Trophoblast cell (in vitro differentiated cells and primary cell): ENCODE data around the gene NDC1.

Experiments used
- DNase-seq, 2 donors: peaks; one replicate each; pipeline ENCODE4 v3.0.0-alpha.2; 2016
- H2AFZ ChIP-seq: 2 replicates; pipeline ENCODE4 v1.6.1; 2013; ENCODE audit warnings: low read length, moderate library complexity, mild to moderate bottlenecking; ENCODE audit not compliant: insufficient read depth, poor library complexity
- H2AK5ac ChIP-seq: 2 replicates; pipeline ENCODE4 v1.6.1; 2013; ENCODE audit warnings: mild to moderate bottlenecking, low read length
- H2BK120ac ChIP-seq: 2 replicates; pipeline ENCODE4 v1.6.1; 2013; ENCODE audit warnings: low read length, mild to moderate bottlenecking, moderate library complexity; ENCODE audit not compliant: insufficient read depth, poor library complexity
- H2BK12ac ChIP-seq: 2 replicates; pipeline ENCODE4 v1.6.1; 2013; ENCODE audit warnings: mild to moderate bottlenecking, low read length, moderate library complexity
- H2BK5ac ChIP-seq: 2 replicates; pipeline ENCODE4 v1.6.1; 2013; ENCODE audit warnings: low read length, low read depth, moderate library complexity, mild to moderate bottlenecking; ENCODE audit not compliant: poor library complexity
- H3K14ac ChIP-seq: 2 replicates; pipeline ENCODE4 v1.6.1; 2013; ENCODE audit warnings: mild to moderate bottlenecking, low read length
- H3K18ac ChIP-seq: 2 replicates; pipeline ENCODE4 v1.6.1; 2013; ENCODE audit warnings: mild to moderate bottlenecking, low read length
- H3K23ac ChIP-seq: 2 replicates; pipeline ENCODE4 v1.6.1; 2013; ENCODE audit warnings: low read length
- H3K27ac ChIP-seq: 2 replicates; pipeline ENCODE4 v1.5.1; 2013; ENCODE audit warnings: low read depth, mild to moderate bottlenecking, inconsistent platforms, low read length, moderate library complexity
- H3K27me3 ChIP-seq: 2 replicates; pipeline ENCODE4 v1.6.1; 2013; ENCODE audit warnings: inconsistent platforms, mild to moderate bottlenecking, low read length, moderate library complexity; ENCODE audit not compliant: insufficient read depth
- H3K36me3 ChIP-seq, 2 experiments: 1 replicate in 1 of 2; 2 replicates in 1 of 2; pipeline ENCODE4 v1.6.1; 2013; ENCODE audit warnings: low read length in 2 of 2, mild to moderate bottlenecking in 2 of 2, moderate library complexity in 1 of 2; ENCODE audit not compliant: insufficient read depth in 2 of 2, control insufficient read depth in 1 of 2
- H3K4ac ChIP-seq: 2 replicates; pipeline ENCODE4 v1.6.1; 2013; ENCODE audit warnings: low read depth, mild to moderate bottlenecking, low read length, moderate library complexity
- H3K4me1 ChIP-seq, 2 experiments: 1 replicate in 1 of 2; 2 replicates in 1 of 2; pipeline ENCODE4 v1.6.1; 2013; ENCODE audit warnings: low read length in 2 of 2, mild to moderate bottlenecking in 2 of 2, moderate library complexity in 1 of 2; ENCODE audit not compliant: insufficient read depth in 2 of 2, control insufficient read depth in 1 of 2
- H3K4me2 ChIP-seq: 2 replicates; pipeline ENCODE4 v1.6.1; 2013; ENCODE audit warnings: inconsistent platforms, mild to moderate bottlenecking, low read length, moderate library complexity
- H3K4me3 ChIP-seq: 2 replicates; pipeline ENCODE4 v1.5.1; 2013; ENCODE audit warnings: mild to moderate bottlenecking, low read depth, low read length, inconsistent platforms
- H3K79me1 ChIP-seq: one replicate; pipeline ENCODE4 v1.6.1; 2013; ENCODE audit warnings: low read length
- H3K79me2 ChIP-seq: 2 replicates; pipeline ENCODE4 v1.6.1; 2013; ENCODE audit warnings: low read length, mild to moderate bottlenecking; ENCODE audit not compliant: control insufficient read depth, insufficient read depth, poor library complexity
- H3K9ac ChIP-seq: 2 replicates; pipeline ENCODE4 v1.6.1; 2013; ENCODE audit warnings: mild to moderate bottlenecking, low read length
- H3K9me3 ChIP-seq: 2 replicates; pipeline ENCODE4 v1.6.1; 2013; ENCODE audit warnings: low read depth, mild to moderate bottlenecking, control low read depth, inconsistent platforms, low read length; ENCODE audit not compliant: insufficient read depth
- H4K12ac ChIP-seq: 2 replicates; pipeline ENCODE4 v1.6.1; 2013; ENCODE audit warnings: low read depth, mild to moderate bottlenecking, low read length, moderate library complexity
- H4K8ac ChIP-seq: 2 replicates; pipeline ENCODE4 v1.6.1; 2013; ENCODE audit warnings: low read depth, mild to moderate bottlenecking, low read length, moderate library complexity
- H4K91ac ChIP-seq: one replicate; pipeline ENCODE4 v1.6.1; 2013; ENCODE audit warnings: low read depth, mild to moderate bottlenecking, low read length, moderate library complexity
- WGBS: extraction: QIAGEN DNeasy Blood & Tissue Kit; methylation state at CpG from one replicate; pipeline ENCODE4 v1.1.7; 2013; ENCODE audit warnings: missing lambda C conversion rate; ENCODE audit not compliant: insufficient read length, insufficient coverage; ENCODE audit errors: extremely low coverage; 5-methylcytosine and 5-hydroxymethylcytosine counted together

Gene NDC1

GRCh38 chr1:53804181-53804580 is 33.9 kb downstream of the NDC1 start:
- H3K14ac ChIP-seq = no peak overlapping the region
- no peak overlapping the region for H2BK120ac ChIP-seq
- H3K4me3 ChIP-seq = no peak overlapping the region
- H2AK5ac ChIP-seq = no peak overlapping the region
- no peaks in the 10 kb centered on the region for H3K9me3 ChIP-seq
- H3K36me3 ChIP-seq = peaks cover 6 to 13% of the 10 kb centered on the region in 2 experiments
- no peak overlapping the region for H3K4me2 ChIP-seq
- no peak overlapping the region for H3K18ac ChIP-seq
- no peak overlapping the region for H3K23ac ChIP-seq
- H2BK5ac ChIP-seq = no peak overlapping the region
- H3K79me1 ChIP-seq = no peaks in the 10 kb centered on the region
- no peak overlapping the region for H4K91ac ChIP-seq
- no CpG with 5 or more reads among the region's 7 CpGs for WGBS
- H3K9ac ChIP-seq = no peak overlapping the region
- DNase-seq = no peak
- H4K8ac ChIP-seq = no peak overlapping the region
- no peaks in the 10 kb centered on the region for H3K79me2 ChIP-seq
- no peak overlapping the region for H4K12ac ChIP-seq
- H3K27ac ChIP-seq = no peak overlapping the region
- no peak overlapping the region for H3K4ac ChIP-seq
- H2AFZ ChIP-seq = no peak overlapping the region
- H3K27me3 ChIP-seq = no peaks in the 10 kb centered on the region
- H3K4me1 ChIP-seq = no peaks in the 10 kb centered on the region
- no peak overlapping the region for H2BK12ac ChIP-seq

GRCh38 chr1:53800621-53801020 is 37.5 kb downstream of the NDC1 start:
- DNase-seq = no peak
- H3K36me3 ChIP-seq = peaks cover 6 to 13% of the 10 kb centered on the region in 2 experiments
- no peak overlapping the region for H2BK120ac ChIP-seq
- H3K79me1 ChIP-seq = no peaks in the 10 kb centered on the region
- H3K4me1 ChIP-seq = no peaks in the 10 kb centered on the region
- H3K27me3 ChIP-seq = no peaks in the 10 kb centered on the region
- H2BK12ac ChIP-seq = no peak overlapping the region
- no peak overlapping the region for H3K18ac ChIP-seq
- no peak overlapping the region for H2BK5ac ChIP-seq
- no peak overlapping the region for H3K9ac ChIP-seq
- H4K12ac ChIP-seq = no peak overlapping the region
- no peak overlapping the region for H2AFZ ChIP-seq
- H4K8ac ChIP-seq = no peak overlapping the region
- no CpG with 5 or more reads among the region's 1 CpG for WGBS
- no peak overlapping the region for H3K14ac ChIP-seq
- H3K23ac ChIP-seq = no peak overlapping the region
- no peaks in the 10 kb centered on the region for H3K9me3 ChIP-seq
- H3K4ac ChIP-seq = no peak overlapping the region
- H3K4me2 ChIP-seq = no peak overlapping the region
- no peaks in the 10 kb centered on the region for H3K79me2 ChIP-seq
- H3K4me3 ChIP-seq = no peak overlapping the region
- H3K27ac ChIP-seq = no peak overlapping the region
- no peak overlapping the region for H2AK5ac ChIP-seq
- H4K91ac ChIP-seq = no peak overlapping the region

- H3K27ac ChIP-seq = no peak overlapping the region
- no peak overlapping the region for H4K91ac ChIP-seq
- H2AK5ac ChIP-seq = no peak overlapping the region
- H2BK12ac ChIP-seq = no peak overlapping the region
- no peak overlapping the region for H3K14ac ChIP-seq
- no peaks in the 10 kb centered on the region for H3K79me1 ChIP-seq
- H3K9ac ChIP-seq = no peak overlapping the region
- no peak overlapping the region for H3K18ac ChIP-seq
- no peak overlapping the region for H2BK5ac ChIP-seq
- H3K27me3 ChIP-seq = no peaks in the 10 kb centered on the region
- no peak overlapping the region for H3K4me3 ChIP-seq
- no peak overlapping the region for H3K4ac ChIP-seq
- H3K36me3 ChIP-seq = peaks cover 3 to 7% of the 10 kb centered on the region in 2 experiments
- H2AFZ ChIP-seq = no peak overlapping the region
- no CpG with 5 or more reads among the region's 1 CpG for WGBS
- H3K23ac ChIP-seq = no peak overlapping the region
- H2BK120ac ChIP-seq = no peak overlapping the region
- H3K79me2 ChIP-seq = no peaks in the 10 kb centered on the region
- H4K12ac ChIP-seq = no peak overlapping the region
- no peak overlapping the region for H3K4me2 ChIP-seq
- H4K8ac ChIP-seq = no peak overlapping the region
- H3K9me3 ChIP-seq = no peaks in the 10 kb centered on the region
- DNase-seq = peak in 1 of 2 donors; percentile 42
- H3K4me1 ChIP-seq = no peaks in the 10 kb centered on the region
Measured at GRCh38 chr1:53799141-53799540, 39.0 kb downstream of the NDC1 start.

GRCh38 chr1:53792806-53793205 is 45.3 kb downstream of the NDC1 start:
- Histone ChIP-seq H3K18ac (no peak overlapping the region), H3K79me1 (no peaks in the 10 kb centered on the region)
- WGBS = no CpG with 5 or more reads among the region's 4 CpGs

More at GRCh38 chr1:53792806-53793205, 45.3 kb downstream of the NDC1 start:
- no peak overlapping the region for H4K12ac ChIP-seq
- H3K4me3 ChIP-seq = no peak overlapping the region
- H3K4ac ChIP-seq = no peak overlapping the region
- no peaks in the 10 kb centered on the region for H3K27me3 ChIP-seq
- H3K9me3 ChIP-seq = no peaks in the 10 kb centered on the region
- no peak overlapping the region for H3K27ac ChIP-seq
- H3K4me1 ChIP-seq = no peaks in the 10 kb centered on the region
- H2AK5ac ChIP-seq = no peak overlapping the region
- H2AFZ ChIP-seq = no peak overlapping the region
- no peak overlapping the region for H4K8ac ChIP-seq
- H2BK120ac ChIP-seq = no peak overlapping the region
- no peak overlapping the region for H4K91ac ChIP-seq
- H2BK12ac ChIP-seq = no peak overlapping the region
- no peak overlapping the region for H3K4me2 ChIP-seq
- peaks cover 9 to 15% of the 10 kb centered on the region in 2 experiments for H3K36me3 ChIP-seq
- no peak for DNase-seq
- H3K79me2 ChIP-seq = no peaks in the 10 kb centered on the region
- H3K23ac ChIP-seq = no peak overlapping the region
- H3K14ac ChIP-seq = no peak overlapping the region
- H3K9ac ChIP-seq = no peak overlapping the region
- H2BK5ac ChIP-seq = no peak overlapping the region
